Smooth muscle cell (in vitro differentiated cells): Measurements from ENCODE around the gene STX2. TPM values are rescaled to one million over a fixed set of nuclear protein-coding genes. Genes with fewer than 3 reads are reported as not detected.
"Not testable (repeated sequence)": the region's sequence is repeated elsewhere in the genome, so short reads cannot be mapped to it uniquely, and the experiment has no call there.

ENCODE experiments used
- DNase-seq: peaks from one replicate; lab custom pipeline; 2025; ENCODE audit not compliant: unreplicated experiment; lab: John Stamatoyannopoulos, UW
- H2AFZ ChIP-seq: fragments of 200-600 bp; sonication (generic); 2 replicates; pipeline ENCODE4 v1.6.0; 2016; ENCODE audit warnings: antibody characterized with exemption, low read depth, mild to moderate bottlenecking
- H3F3A ChIP-seq: fragments of 200-600 bp; sonication (generic); 2 replicates; pipeline ENCODE4 v1.6.0; 2017; ENCODE audit warnings: antibody characterized with exemption, low read depth
- H3K27ac ChIP-seq: fragments of 200-600 bp; sonication (generic); 2 replicates; pipeline ENCODE4 v1.5.1; 2016; ENCODE audit warnings: low read depth, mild to moderate bottlenecking
- H3K27me3 ChIP-seq: fragments of 200-600 bp; sonication (generic); 2 replicates; pipeline ENCODE4 v1.6.1; 2016; ENCODE audit warnings: low read depth, mild to moderate bottlenecking
- H3K36me3 ChIP-seq: fragments of 200-600 bp; sonication (generic); 2 replicates; pipeline ENCODE4 v1.5.1; 2016; ENCODE audit warnings: low read depth
- H3K4me1 ChIP-seq: fragments of 200-600 bp; sonication (generic); 2 replicates; pipeline ENCODE4 v1.5.1; 2016; ENCODE audit warnings: low read depth
- H3K4me2 ChIP-seq: fragments of 200-600 bp; sonication (generic); 2 replicates; pipeline ENCODE4 v1.6.0; 2016; ENCODE audit warnings: mild to moderate bottlenecking
- H3K4me3 ChIP-seq: fragments of 200-600 bp; sonication (generic); 2 replicates; pipeline ENCODE4 v1.5.1; 2016; ENCODE audit warnings: mild to moderate bottlenecking
- H3K79me2 ChIP-seq: fragments of 200-600 bp; sonication (generic); 2 replicates; pipeline ENCODE4 v1.6.0; 2016; ENCODE audit warnings: low read depth, mild to moderate bottlenecking
- H3K9ac ChIP-seq: fragments of 200-600 bp; sonication (generic); 2 replicates; pipeline ENCODE4 v1.6.0; 2016; ENCODE audit warnings: low read depth
- H3K9me3 ChIP-seq: fragments of 200-600 bp; sonication (generic); replicated peaks from 2 replicates; pipeline ENCODE4 v1.5.1; 2016; ENCODE audit warnings: low read depth
- H4K20me1 ChIP-seq: fragments of 200-600 bp; sonication (generic); 2 replicates; pipeline ENCODE4 v1.6.0; 2016; ENCODE audit warnings: low read depth
- WGBS: methylation state at CpG from one replicate; pipeline ENCODE4 v1.1.7; 2016; ENCODE audit warnings: low lambda C conversion rate; 5-methylcytosine and 5-hydroxymethylcytosine counted together
- polyA plus RNA-seq: library from polyadenylated mRNA; unstranded; fragments of >200 nt; fragmentation: Nextera tagmentation; extraction: Ambion mirVana; gene quantifications from 2 replicates; pipeline ENCODE4 v1.2.1, GENCODE V29; 2016
- total RNA-seq: library from RNA; depleted of rRNA; stranded (reverse); fragments of >200 nt; gene quantifications from 2 replicates; pipeline ENCODE4 v1.2.3, GENCODE V29; 2014
- TF ChIP-seq, protein P1 (sequence below): fragments of 200-600 bp; sonication (generic); IDR thresholded peaks from 2 replicates; pipeline ENCODE4 v1.5.1; 2017; ENCODE audit warnings: borderline replicate concordance, mild to moderate bottlenecking, antibody characterized with exemption; ENCODE audit not compliant: insufficient read depth, poor library complexity, severe bottlenecking

The STX2 gene
- total and polyA plus RNA-seq, 2 experiments from 2014 or later = 25.3 to 32.8 TPM

DNA sequence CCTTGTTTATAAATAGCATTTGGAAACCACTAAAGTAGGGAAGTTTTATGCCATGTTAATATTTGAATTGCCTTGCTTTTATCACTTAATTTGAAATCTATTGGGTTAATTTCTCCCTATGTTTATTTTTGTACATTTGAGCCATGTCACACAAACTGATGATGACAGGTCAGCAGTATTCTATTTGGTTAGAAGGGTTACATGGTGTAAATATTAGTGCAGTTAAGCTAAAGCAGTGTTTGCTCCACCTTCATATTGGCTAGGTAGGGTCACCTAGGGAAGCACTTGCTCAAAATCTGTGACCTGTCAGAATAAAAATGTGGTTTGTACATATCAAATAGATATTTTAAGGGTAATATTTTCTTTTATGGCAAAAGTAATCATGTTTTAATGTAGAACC is 37.2 kb upstream of the STX2 start:
- H3K27me3 ChIP-seq = no peaks in the 10 kb centered on the region
- H3K9me3 ChIP-seq = no peaks in the 10 kb centered on the region
- H3K79me2 ChIP-seq = peaks cover 25% of the 10 kb centered on the region
- TF ChIP-seq, protein P1, sequence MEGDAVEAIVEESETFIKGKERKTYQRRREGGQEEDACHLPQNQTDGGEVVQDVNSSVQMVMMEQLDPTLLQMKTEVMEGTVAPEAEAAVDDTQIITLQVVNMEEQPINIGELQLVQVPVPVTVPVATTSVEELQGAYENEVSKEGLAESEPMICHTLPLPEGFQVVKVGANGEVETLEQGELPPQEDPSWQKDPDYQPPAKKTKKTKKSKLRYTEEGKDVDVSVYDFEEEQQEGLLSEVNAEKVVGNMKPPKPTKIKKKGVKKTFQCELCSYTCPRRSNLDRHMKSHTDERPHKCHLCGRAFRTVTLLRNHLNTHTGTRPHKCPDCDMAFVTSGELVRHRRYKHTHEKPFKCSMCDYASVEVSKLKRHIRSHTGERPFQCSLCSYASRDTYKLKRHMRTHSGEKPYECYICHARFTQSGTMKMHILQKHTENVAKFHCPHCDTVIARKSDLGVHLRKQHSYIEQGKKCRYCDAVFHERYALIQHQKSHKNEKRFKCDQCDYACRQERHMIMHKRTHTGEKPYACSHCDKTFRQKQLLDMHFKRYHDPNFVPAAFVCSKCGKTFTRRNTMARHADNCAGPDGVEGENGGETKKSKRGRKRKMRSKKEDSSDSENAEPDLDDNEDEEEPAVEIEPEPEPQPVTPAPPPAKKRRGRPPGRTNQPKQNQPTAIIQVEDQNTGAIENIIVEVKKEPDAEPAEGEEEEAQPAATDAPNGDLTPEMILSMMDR = no peak
- H3K9ac ChIP-seq = no peak overlapping the region
- no peak for DNase-seq
- peaks cover 24% of the 10 kb centered on the region for H3K4me1 ChIP-seq
- H3K27ac ChIP-seq = no peak overlapping the region
- H3F3A ChIP-seq = peaks cover 40% of the 10 kb centered on the region
- no peak overlapping the region for H2AFZ ChIP-seq
- no peak overlapping the region for H3K4me2 ChIP-seq
- H3K36me3 ChIP-seq = peaks cover 33% of the 10 kb centered on the region
- H4K20me1 ChIP-seq = peaks cover 61% of the 10 kb centered on the region
- no peak overlapping the region for H3K4me3 ChIP-seq

DNA sequence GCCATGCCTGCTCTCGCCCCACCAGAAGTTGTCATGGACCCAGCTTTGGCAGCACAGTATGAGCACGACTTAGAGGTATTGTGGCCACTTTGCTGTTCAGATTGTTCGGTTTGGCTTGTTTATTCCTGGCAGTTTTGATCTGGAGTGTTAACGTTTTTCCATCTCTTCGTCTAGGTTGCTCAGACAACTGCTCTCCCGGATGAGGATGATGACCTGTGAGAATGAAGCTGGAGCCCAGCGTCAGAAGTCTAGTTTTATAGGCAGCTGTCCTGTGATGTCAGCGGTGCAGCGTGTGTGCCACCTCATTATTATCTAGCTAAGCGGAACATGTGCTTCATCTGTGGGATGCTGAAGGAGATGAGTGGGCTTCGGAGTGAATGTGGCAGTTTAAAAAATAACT is 36.7 kb upstream of the STX2 start:
- H3K36me3 ChIP-seq = peaks cover 33% of the 10 kb centered on the region
- not testable (repeated sequence) for H3K27ac ChIP-seq

DNA sequence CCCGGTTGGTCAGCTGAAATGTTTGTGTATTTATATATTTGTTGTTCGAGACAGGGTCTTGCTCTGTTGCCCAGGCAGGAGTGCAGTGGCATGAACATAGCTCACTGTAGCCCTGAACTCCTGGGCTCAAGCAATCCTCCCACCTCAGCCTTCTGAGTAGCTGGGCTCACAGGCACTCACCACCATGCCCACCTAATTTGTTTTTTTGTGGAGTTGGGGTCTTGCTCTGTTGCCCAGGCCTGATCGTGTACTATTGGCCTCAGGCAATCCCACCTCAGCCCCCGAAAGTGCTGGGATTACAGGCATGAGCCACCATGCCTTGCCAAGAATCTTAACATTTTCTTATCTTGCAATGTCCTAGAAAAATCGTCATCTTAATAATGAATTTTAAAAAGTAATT is 36.1 kb upstream of the STX2 start:
- Histone ChIP-seq H3K9ac (no peak overlapping the region), H3K4me2 (no peak overlapping the region), H3K9me3 (no peaks in the 10 kb centered on the region), H3K4me1 (peaks cover 24% of the 10 kb centered on the region), H2AFZ (no peak overlapping the region), H3F3A (peaks cover 45% of the 10 kb centered on the region), H4K20me1 (peaks cover 61% of the 10 kb centered on the region), H3K4me3 (no peak overlapping the region), H3K27ac (no peak overlapping the region), H3K79me2 (peaks cover 25% of the 10 kb centered on the region), H3K36me3 (peaks cover 33% of the 10 kb centered on the region), H3K27me3 (no peaks in the 10 kb centered on the region)
- DNase-seq = no peak
- WGBS = 96% methylated on average over 5 of the region's 5 CpGs
- TF ChIP-seq, protein P1 = no peak

More for the DNA sequence above, 36.7 kb upstream of the STX2 start:
- peaks cover 25% of the 10 kb centered on the region for H3K79me2 ChIP-seq
- not testable (repeated sequence) for H2AFZ ChIP-seq, DNase-seq, H3K27me3 ChIP-seq, H3K9me3 ChIP-seq, H3K4me3 ChIP-seq, H3K4me2 ChIP-seq, H3K9ac ChIP-seq
- 88% methylated on average over 11 of the region's 11 CpGs for WGBS
- H3F3A ChIP-seq = peaks cover 41% of the 10 kb centered on the region
- H3K4me1 ChIP-seq = peaks cover 24% of the 10 kb centered on the region
- H4K20me1 ChIP-seq = peaks cover 61% of the 10 kb centered on the region

DNA sequence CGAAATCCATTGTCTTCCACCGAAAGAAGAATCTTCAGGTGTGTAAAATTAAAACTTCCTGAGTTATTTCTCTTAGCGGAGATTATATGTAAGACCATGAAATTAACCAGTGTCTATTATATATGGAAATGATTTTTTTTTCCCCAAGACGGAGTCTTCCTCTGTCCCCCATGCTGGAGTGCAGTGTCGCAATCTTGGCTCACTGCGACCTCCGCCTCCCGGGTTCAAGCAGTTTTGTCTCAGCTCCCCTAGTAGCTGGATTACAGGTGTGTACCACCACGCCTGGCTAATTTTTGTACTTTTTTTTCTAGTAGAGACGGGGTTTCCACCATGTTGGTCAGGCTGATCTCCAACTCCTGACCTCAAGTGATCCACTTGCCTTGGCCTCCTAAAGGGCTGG is 35.6 kb upstream of the STX2 start:
- TF ChIP-seq, protein P1 = no peak
- DNase-seq = no peak
- peaks cover 33% of the 10 kb centered on the region for H3K36me3 ChIP-seq
- H3K4me1 ChIP-seq = peaks cover 24% of the 10 kb centered on the region
- no peak overlapping the region for H2AFZ ChIP-seq
- peak overlapping the region; percentile 92 for H3K4me2 ChIP-seq
- no peak overlapping the region for H3K27ac ChIP-seq
- no peaks in the 10 kb centered on the region for H3K9me3 ChIP-seq
- H3K27me3 ChIP-seq = no peaks in the 10 kb centered on the region
- H4K20me1 ChIP-seq = peaks cover 61% of the 10 kb centered on the region
- H3K79me2 ChIP-seq = peaks cover 25% of the 10 kb centered on the region
- no peak overlapping the region for H3K4me3 ChIP-seq
- no peak overlapping the region for H3K9ac ChIP-seq
- peaks cover 45% of the 10 kb centered on the region for H3F3A ChIP-seq
- 96% methylated on average over 10 of the region's 10 CpGs for WGBS
